ENCODE measurements around the gene GHR.

DNA sequence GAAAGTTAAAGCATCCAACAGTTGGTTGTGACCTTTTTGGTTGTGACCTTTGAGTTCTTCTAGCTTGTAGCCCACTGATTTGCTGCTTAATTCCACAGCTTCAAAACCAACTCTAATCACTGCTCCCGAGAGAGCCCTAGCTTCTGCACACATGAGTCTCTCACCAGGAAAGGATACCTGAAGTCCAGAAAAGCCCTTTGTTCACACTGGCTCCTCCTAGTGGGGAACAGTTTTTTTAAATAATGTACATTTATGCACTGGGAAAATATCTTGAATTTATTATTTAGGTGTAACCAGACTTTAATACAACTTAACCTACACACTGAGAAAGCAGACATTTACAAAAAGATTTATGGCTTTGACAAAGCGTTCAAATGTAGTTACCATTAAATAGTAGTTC lies 213.2 kb downstream of the GHR start:
- TF ChIP-seq, protein P1, sequence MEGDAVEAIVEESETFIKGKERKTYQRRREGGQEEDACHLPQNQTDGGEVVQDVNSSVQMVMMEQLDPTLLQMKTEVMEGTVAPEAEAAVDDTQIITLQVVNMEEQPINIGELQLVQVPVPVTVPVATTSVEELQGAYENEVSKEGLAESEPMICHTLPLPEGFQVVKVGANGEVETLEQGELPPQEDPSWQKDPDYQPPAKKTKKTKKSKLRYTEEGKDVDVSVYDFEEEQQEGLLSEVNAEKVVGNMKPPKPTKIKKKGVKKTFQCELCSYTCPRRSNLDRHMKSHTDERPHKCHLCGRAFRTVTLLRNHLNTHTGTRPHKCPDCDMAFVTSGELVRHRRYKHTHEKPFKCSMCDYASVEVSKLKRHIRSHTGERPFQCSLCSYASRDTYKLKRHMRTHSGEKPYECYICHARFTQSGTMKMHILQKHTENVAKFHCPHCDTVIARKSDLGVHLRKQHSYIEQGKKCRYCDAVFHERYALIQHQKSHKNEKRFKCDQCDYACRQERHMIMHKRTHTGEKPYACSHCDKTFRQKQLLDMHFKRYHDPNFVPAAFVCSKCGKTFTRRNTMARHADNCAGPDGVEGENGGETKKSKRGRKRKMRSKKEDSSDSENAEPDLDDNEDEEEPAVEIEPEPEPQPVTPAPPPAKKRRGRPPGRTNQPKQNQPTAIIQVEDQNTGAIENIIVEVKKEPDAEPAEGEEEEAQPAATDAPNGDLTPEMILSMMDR (IDR thresholded peaks at IDR 0.05; ENCODE audit: low read depth, low read length): peak; percentile 4
- TF ChIP-seq, protein P2, sequence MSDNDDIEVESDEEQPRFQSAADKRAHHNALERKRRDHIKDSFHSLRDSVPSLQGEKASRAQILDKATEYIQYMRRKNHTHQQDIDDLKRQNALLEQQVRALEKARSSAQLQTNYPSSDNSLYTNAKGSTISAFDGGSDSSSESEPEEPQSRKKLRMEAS (IDR thresholded peaks at IDR 0.05; ENCODE audit: low read depth, low read length): no peak
- no peak for TF ChIP-seq POLR2A (IDR thresholded peaks at IDR 0.05; ENCODE audit: extremely low read depth, insufficient read length)

Data from NB4 (cell line).